HG03442 (cell line): ENCODE data around the gene FRAS1.
"Not testable (repeated sequence)": the region's sequence is repeated elsewhere in the genome, so short reads cannot be mapped to it uniquely, and the experiment has no call there.

ENCODE experiments used
- ATAC-seq: cut with Tn5 transposase; IDR thresholded peaks from one replicate; pipeline ENCODE4 v1.9.1; 2021; ENCODE audit warnings: mild to moderate bottlenecking, moderate library complexity; ENCODE audit not compliant: unreplicated experiment

FRAS1 gene

DNA sequence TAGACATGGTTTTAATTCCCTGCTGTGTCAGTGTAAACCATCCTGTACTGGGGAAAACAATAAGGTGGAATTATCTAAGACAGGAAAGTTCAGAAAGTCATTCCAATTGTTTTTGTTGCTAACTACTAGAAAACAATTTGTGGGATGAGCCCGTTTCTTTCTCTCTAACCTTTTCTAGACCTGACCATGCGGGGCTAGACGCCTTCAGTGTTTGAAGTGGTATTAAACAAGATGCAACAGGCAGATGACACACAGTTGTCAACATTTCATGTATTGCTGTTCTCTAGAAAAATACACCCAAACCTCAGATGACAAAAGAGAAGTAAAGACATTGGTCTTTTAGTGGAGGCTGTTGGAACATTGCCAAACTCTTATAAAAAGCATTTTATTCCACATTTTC lies 105.7 kb downstream of the FRAS1 start:
- no peak for ATAC-seq

- ATAC-seq, result no peak
Measured at GRCh38 chr4:78165758-78166157, 108.6 kb downstream of the FRAS1 start.

DNA sequence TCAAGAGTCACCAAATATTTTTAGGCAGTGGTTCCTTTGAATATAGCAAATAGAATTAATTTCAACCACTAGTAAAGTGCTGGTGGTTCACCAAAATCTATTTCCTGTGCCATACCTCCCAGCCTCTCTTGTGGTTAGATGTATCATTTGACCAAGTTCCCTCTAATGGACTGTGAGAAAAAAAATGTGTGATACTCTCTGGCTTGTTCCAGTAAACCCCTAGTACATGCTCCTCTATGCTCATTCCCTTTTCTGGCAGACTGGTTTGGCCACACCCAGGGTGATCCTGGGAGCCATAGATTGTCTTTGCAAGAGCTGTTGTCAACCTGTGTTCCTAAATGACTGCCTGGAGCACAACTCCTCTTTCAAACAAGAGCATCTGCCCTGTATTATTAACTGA lies 109.5 kb downstream of the FRAS1 start:
- ATAC-seq, result no peak

GRCh38 chr4:78167510-78167909 lies 110.4 kb downstream of the FRAS1 start:
- no peak for ATAC-seq

- ATAC-seq, result no peak
Measured at GRCh38 chr4:78168029-78168428, 110.9 kb downstream of the FRAS1 start.

- ATAC-seq, result no peak
Measured at GRCh38 chr4:78169728-78170127, 112.6 kb downstream of the FRAS1 start.

DNA sequence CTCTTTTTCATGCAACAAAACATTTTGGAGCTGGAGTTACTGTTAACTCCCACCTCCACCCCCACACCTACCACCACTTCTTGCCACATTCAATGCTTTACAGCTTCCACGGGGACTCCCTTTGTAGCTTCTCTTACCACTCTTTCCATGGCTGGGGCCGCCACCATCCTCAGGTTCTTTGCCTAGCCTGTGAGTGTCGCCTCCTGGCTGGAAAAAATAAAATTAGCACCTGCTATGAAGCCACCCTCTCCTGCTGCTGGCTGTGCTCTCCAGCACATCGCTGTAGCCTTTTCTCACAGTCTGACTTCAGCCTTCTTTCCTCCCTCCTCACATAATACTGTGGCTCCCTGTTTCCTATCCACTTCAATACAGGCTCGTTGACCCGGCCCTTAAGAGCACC lies 114.4 kb downstream of the FRAS1 start:
- no peak for ATAC-seq

GRCh38 chr4:78174891-78175290 lies 117.8 kb downstream of the FRAS1 start:
- ATAC-seq, result no peak

- no peak for ATAC-seq
Measured at GRCh38 chr4:78179196-78179595, 122.1 kb downstream of the FRAS1 start.

- ATAC-seq, result not testable (repeated sequence)
Measured at GRCh38 chr4:78181681-78182234, 124.6 kb downstream of the FRAS1 start.

GRCh38 chr4:78184584-78184983 lies 127.5 kb downstream of the FRAS1 start:
- ATAC-seq, result no peak

GRCh38 chr4:78185117-78185516 lies 128.0 kb downstream of the FRAS1 start:
- no peak for ATAC-seq

GRCh38 chr4:78186597-78187543 lies 129.7 kb downstream of the FRAS1 start:
- no peak for ATAC-seq

DNA sequence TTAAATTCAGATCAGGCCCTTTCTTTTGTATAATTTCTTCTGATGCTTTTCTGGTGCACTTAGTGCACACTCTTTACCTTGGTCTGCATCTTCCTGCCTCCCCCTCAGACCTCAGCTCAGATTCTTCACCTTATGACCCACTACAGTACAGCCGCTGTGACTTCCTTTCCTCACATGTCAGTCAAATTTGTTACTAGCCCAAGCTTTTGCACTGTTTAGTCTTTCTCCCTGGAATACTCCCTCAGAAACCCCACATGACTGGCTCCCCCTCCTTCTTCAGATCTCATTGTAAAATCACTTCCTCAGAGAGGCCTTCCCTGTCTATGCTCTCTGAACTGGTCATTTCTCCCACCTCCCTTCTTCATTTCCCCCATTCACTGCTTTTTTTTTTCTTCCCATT lies 132.9 kb downstream of the FRAS1 start:
- ATAC-seq, result no peak

GRCh38 chr4:78190595-78190994 lies 133.5 kb downstream of the FRAS1 start:
- ATAC-seq, result no peak

DNA sequence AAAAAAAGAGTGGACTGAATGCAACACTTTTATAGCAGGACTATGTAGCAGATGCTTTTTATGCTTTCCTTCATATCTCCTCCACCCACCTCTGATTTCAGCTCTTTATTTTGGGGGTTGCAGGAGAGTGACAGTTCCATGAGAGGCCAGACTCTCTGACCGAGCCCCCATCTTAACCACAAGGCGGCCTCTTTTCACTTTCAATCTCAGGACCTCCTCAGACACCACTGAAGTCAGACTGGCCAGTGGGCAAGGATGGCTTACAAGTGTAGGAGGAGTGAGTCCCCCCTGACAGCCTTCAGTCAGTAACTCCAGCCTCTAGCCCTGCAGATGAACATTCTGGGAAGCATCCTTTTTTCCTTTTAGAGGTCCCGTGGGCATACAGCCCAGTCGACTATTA lies 140.8 kb downstream of the FRAS1 start:
- no peak for ATAC-seq

DNA sequence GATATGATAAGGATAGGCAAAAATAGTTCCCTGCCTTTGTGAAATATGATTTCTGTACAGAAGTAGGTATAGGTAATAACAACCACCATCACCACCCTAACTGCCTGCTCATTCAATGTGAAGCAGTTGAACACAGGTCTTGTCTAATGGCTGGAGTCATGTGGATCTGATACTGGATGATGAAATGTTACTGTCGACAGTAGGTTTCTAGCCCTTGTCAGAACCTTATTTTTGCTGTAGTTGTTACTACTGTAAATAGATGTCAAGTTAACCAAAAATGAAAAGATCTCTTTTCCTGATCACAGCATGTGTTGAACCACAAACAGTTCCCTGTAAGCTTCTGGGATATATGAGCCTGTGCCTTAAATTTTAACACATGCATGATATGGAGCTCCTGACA lies 142.9 kb downstream of the FRAS1 start:
- no peak for ATAC-seq

DNA sequence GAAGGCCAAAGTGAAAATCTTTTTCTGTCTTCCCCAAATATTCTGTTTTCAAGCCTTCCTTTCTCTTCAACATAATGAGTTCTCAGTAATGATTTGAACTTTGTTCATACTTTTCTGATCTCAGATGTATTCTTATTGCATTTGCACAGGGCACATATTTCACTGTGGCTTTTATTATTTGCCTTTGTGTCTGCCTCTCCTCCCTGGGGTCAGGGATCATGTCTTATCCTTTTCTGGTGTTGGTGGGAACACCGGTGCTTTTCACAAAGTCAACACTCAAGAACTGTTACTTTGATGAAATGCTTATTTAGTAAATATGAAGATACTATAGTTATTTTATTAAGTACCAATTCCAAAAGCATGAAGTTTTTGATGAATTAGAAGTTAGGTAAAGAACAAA lies 143.8 kb downstream of the FRAS1 start:
- no peak for ATAC-seq

DNA sequence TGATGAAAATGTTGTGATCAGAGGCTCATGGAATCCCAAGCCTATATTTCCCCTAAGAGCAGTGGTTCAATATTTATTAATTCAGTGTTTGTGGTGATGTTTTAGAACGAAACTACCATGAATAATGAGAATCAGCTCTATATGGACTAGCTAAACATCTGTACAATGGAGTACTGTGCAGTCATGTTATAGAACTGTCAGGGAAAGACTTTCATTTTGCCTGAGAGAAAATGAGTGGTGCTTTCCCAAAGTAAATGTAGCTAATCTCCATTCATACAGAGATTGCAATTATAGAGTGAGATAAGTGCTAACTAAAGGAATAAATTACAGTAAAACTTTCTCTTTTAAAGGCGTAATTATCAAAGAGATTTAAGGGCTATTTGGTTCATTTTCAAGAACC lies 147.1 kb downstream of the FRAS1 start:
- ATAC-seq, result no peak

DNA sequence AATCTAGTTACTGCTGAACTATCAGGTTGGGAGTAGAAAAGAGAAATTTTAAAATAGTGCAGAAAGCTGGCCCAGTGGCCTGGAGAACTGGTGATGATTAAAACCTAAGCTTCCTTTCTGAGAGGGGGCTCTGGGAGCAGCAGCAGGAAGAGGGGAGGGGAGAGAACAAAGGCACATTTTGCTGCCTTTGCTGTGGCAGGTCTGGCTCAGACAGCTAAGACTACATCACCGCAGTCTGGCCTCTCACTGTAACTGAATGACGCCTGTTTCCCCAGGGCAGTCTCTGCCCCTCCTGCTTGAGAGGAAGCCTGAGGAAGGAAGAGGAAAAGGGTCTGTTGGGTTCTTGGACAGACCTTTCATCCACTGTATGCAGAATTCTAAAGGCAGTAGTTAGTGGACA lies 148.5 kb downstream of the FRAS1 start:
- no peak for ATAC-seq

DNA sequence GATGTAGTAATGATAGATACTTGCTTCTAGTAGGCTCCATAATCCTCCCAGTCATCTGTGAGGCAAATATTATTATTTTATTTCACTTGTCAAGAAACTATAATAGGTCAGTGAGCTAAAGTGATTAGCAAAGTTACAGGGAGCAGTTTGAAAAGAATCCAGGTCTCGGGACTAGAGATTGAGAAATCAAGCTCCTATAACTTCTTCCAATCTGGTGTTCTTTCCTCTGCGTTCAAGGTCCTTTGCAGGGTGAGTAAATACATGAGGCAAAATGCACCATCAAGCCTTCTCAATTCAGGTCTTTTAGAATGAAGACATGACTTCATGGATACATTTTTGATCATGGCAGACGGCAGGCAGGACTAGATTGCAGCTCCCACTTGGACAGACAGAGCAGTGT lies 150.4 kb downstream of the FRAS1 start:
- no peak for ATAC-seq

- no peak for ATAC-seq
Measured at GRCh38 chr4:78207951-78208350, 150.8 kb downstream of the FRAS1 start.
